Measurements from ENCODE around the gene C1QTNF3. TPM values are rescaled to one million over a fixed set of nuclear protein-coding genes. Genes with fewer than 3 reads are reported as not detected.

Gene C1QTNF3
- total RNA-seq, 2 donors from 2014 or later = 1.6 to 8.2 TPM

DNA sequence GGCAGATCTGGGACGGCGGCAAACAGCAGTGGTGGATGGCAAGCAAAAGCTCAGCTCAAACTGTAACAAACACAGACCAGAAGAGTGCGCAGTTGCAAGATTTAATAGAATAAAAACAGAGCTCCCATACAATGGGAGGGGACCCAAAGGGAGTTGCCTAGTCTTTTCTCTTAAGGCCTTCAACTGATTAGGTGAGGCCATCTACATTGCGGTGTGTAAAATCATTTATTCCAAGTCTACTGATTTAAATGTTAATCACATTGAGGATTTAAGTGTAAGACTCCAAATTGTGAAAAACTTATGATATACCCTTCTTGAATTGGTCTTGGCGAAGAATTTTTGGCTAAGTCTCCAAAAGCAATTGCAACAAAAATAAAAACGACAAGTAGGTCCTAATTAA is 21.6 kb upstream of the C1QTNF3 start:
- Histone ChIP-seq H3K9me3 (no peaks in the 10 kb centered on the region), H3K27ac (no peak overlapping the region), H3K36me3 (no peaks in the 10 kb centered on the region), H3K27me3 (replicated peaks; ENCODE audit: insufficient read depth) (no peaks in the 10 kb centered on the region), H3K4me1 (replicated peaks) (no peaks in the 10 kb centered on the region), H3K4me3 (no peak overlapping the region)
- WGBS = 92% methylated on average over 6 of the region's 6 CpGs
- DNase-seq (ENCODE audit: low spot score) = no peak
- TF ChIP-seq POLR2AphosphoS5 (IDR thresholded peaks at IDR 0.05) = no peak
- TF ChIP-seq POLR2A (IDR thresholded peaks at IDR 0.05) = no peak
- TF ChIP-seq, protein P1, sequence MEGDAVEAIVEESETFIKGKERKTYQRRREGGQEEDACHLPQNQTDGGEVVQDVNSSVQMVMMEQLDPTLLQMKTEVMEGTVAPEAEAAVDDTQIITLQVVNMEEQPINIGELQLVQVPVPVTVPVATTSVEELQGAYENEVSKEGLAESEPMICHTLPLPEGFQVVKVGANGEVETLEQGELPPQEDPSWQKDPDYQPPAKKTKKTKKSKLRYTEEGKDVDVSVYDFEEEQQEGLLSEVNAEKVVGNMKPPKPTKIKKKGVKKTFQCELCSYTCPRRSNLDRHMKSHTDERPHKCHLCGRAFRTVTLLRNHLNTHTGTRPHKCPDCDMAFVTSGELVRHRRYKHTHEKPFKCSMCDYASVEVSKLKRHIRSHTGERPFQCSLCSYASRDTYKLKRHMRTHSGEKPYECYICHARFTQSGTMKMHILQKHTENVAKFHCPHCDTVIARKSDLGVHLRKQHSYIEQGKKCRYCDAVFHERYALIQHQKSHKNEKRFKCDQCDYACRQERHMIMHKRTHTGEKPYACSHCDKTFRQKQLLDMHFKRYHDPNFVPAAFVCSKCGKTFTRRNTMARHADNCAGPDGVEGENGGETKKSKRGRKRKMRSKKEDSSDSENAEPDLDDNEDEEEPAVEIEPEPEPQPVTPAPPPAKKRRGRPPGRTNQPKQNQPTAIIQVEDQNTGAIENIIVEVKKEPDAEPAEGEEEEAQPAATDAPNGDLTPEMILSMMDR (IDR thresholded peaks at IDR 0.05) = no peak
- intact Hi-C loops (cut with DNase I) = no loop called here

DNA sequence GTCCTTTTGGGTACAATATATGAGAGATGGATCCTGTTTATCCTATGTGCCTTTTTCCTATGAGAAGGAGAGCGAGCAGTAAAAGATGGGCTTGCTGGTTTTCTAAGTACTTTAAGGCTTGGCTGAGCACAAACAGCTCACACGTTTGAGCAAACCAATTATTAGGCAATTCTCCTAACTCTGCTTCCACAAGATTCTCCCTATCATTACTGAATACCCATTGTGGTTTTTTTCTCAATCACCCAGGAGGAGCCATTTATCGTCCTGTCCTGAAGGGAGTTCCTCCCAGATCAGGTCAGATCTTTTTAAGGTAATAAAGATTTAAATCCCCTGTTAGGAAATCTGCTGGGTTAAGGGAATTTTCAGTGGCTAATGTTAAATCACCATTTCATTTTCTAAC is 19.4 kb upstream of the C1QTNF3 start:
- intact Hi-C loops (cut with DNase I) = no loop called here
- TF ChIP-seq POLR2AphosphoS5 (IDR thresholded peaks at IDR 0.05) = no peak
- no peak for TF ChIP-seq POLR2A (IDR thresholded peaks at IDR 0.05)
- TF ChIP-seq, protein P1 (IDR thresholded peaks at IDR 0.05) = no peak
- Histone ChIP-seq H3K36me3 (no peaks in the 10 kb centered on the region), H3K27me3 (replicated peaks; ENCODE audit: insufficient read depth) (no peaks in the 10 kb centered on the region), H3K4me1 (replicated peaks) (no peaks in the 10 kb centered on the region), H3K9me3 (no peaks in the 10 kb centered on the region), H3K27ac (no peak overlapping the region), H3K4me3 (no peak overlapping the region)
- DNase-seq (ENCODE audit: low spot score) = no peak
- WGBS = 84% methylated on average over 3 of the region's 3 CpGs

DNA sequence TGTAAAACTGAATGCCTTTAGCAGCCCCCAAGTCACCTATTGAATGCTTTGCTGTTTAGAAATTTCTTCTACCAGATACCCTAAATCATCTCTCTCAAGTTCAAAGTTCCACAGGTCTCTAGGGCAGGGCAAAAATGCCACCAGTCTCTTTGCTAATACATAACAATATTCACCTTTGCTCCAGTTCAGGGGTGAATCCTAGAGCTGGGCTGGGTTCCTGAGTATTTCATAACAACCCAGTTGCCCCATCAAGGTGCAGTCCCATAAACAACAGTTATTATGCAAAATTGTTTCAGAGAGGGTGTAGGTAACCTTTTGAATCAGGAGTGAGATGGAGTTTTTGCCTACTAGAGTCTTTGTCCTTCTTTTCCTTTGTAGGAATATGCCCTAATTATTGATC is 19.0 kb upstream of the C1QTNF3 start:
- intact Hi-C loops (cut with DNase I) = no loop called here
- no peak overlapping the region for H3K4me3 ChIP-seq
- H3K36me3 ChIP-seq = no peaks in the 10 kb centered on the region
- no peaks in the 10 kb centered on the region for H3K9me3 ChIP-seq
- DNase-seq (ENCODE audit: low spot score) = no peak
- no peak overlapping the region for H3K27ac ChIP-seq
- H3K4me1 ChIP-seq (replicated peaks) = no peaks in the 10 kb centered on the region
- no peaks in the 10 kb centered on the region for H3K27me3 ChIP-seq (replicated peaks; ENCODE audit: insufficient read depth)
- TF ChIP-seq POLR2A (IDR thresholded peaks at IDR 0.05) = no peak
- TF ChIP-seq, protein P1 (IDR thresholded peaks at IDR 0.05) = no peak
- no peak for TF ChIP-seq POLR2AphosphoS5 (IDR thresholded peaks at IDR 0.05)

DNA sequence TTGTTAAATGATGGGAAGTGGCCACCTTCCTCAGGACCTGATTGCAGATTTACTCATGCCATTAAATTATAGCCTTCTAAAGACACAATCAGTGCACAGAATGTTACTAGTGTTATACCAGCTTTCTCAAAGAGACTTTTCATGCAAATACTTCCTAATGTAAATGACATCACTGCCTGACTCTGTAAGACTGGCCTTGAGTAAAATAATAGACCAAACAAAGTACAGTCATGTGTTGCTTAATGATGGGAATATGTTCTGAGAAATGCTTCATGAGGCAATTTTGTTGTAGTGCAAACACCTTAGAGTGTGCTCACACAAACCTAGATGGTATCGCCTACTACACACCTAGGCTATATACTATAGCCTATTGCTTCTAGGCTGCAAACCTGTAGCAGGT is 17.0 kb upstream of the C1QTNF3 start:
- no peak overlapping the region for H3K4me3 ChIP-seq
- no peak for DNase-seq (ENCODE audit: low spot score)
- H3K9me3 ChIP-seq = no peaks in the 10 kb centered on the region
- no peak overlapping the region for H3K27ac ChIP-seq
- TF ChIP-seq POLR2AphosphoS5 (IDR thresholded peaks at IDR 0.05) (no peak), POLR2A (IDR thresholded peaks at IDR 0.05) (no peak)
- TF ChIP-seq, protein P1 (IDR thresholded peaks at IDR 0.05) = no peak
- no peaks in the 10 kb centered on the region for H3K36me3 ChIP-seq
- H3K4me1 ChIP-seq (replicated peaks) = no peaks in the 10 kb centered on the region
- intact Hi-C loops (cut with DNase I) = no loop called here
- no peaks in the 10 kb centered on the region for H3K27me3 ChIP-seq (replicated peaks; ENCODE audit: insufficient read depth)
- 88% methylated on average over 1 of the region's 1 CpG for WGBS

DNA sequence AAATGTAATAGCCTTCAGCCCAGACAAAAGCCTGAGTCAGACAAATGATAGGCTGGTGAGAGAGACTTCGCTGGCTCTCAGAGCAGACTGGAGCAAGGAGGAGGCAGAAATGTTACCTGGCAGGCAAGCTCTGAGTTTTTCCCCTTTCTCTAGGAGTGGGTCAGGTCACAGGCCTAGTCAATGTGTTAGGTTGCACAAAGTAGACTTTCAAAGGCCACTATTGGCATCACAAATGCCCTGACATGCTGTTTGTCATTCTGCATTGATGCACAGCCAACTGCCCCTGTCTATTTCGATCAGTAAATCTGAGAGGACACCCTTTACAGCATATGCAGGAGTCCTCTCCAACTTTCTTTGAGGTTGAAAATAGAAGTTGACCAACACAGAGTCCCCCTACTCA is 15.5 kb upstream of the C1QTNF3 start:
- no peaks in the 10 kb centered on the region for H3K36me3 ChIP-seq
- intact Hi-C loops (cut with DNase I) = no loop called here
- no peaks in the 10 kb centered on the region for H3K4me1 ChIP-seq (replicated peaks)
- DNase-seq (ENCODE audit: low spot score) = no peak
- H3K9me3 ChIP-seq = no peaks in the 10 kb centered on the region
- H3K27ac ChIP-seq = no peak overlapping the region
- WGBS = 87% methylated on average over 2 of the region's 2 CpGs
- TF ChIP-seq POLR2AphosphoS5 (IDR thresholded peaks at IDR 0.05) (no peak), POLR2A (IDR thresholded peaks at IDR 0.05) (no peak)
- TF ChIP-seq, protein P1 (IDR thresholded peaks at IDR 0.05) = no peak
- no peaks in the 10 kb centered on the region for H3K27me3 ChIP-seq (replicated peaks; ENCODE audit: insufficient read depth)
- no peak overlapping the region for H3K4me3 ChIP-seq
